Measurements from ENCODE around the gene ARHGAP33.

DNA sequence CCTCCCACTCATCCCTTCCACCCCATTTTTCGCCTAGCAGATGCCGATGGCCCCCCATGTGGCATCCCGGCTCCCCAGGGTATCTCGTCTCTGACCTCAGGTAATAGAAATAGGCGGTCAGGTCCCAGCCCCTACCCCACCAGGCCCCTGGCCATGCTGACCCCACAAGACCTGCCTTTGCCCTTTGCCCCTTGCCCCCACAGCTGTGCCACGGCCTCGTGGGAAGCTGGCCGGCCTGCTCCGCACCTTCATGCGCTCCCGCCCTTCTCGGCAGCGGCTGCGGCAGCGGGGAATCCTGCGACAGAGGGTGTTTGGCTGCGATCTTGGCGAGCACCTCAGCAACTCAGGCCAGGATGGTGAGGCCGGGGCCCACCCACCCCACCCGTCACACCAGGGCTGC is 5.4 kb downstream of the ARHGAP33 start:
- no peak for TF ChIP-seq POLR2AphosphoS5 (IDR thresholded peaks at IDR 0.05)
- TF ChIP-seq CTCF (IDR thresholded peaks at IDR 0.05) = no peak
- no peak for TF ChIP-seq POLR2A (IDR thresholded peaks at IDR 0.05)
- TF ChIP-seq EP300 (IDR thresholded peaks at IDR 0.05) = no peak
